ENCODE data around the gene GABBR2.

The GABBR2 gene

GRCh38 chr9:98545021-98545420 lies 163.7 kb downstream of the GABBR2 start:
- DNase-seq, result no peak

DNA sequence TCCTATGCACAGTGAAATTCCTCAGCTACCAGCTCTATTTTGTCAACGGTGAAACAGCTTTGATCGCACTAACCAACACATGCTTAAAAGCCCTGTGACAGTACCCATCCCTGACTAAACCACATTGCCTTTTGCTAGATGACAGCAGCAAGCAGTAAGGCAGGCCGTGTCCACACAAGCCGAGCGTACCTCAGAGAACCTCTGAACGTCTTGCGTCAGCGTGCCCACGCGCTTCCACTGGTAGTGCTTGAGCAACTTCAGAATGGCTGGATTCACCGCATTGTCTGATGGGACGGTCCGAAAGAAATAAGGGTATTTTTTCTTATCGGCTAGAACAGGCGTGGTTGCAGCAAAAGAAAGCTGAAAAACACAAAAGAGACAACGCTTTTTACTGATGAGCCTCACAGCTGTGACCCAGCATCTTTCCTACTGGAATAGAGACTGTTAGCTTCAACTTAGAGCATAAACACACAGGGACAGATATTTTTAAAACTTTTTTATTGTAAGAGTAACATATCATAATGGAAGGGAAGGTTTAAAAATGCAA lies 167.0 kb downstream of the GABBR2 start:
- DNase-seq, result no peak

DNA sequence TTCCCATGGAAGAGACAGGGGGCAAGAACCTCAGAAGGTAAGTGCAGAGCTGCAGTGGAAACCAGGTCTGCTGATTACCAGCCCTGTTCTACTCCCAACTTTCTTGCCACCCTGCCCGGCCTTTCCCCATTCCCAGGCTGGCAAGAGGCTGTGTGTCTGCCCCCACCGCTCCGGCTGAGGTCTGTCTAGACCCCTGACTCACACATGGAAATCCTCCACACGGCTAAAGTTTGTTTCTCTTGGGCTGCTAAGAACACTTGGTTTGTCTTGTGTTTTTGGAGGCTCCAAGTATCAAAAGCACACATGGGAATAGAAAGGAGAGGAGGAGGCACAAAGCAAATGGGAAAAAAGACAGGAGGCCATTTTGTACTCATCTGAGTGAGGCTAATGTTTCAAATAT lies 168.3 kb downstream of the GABBR2 start:
- no peak for DNase-seq

- no peak for DNase-seq
Measured at GRCh38 chr9:98539954-98540353, 168.8 kb downstream of the GABBR2 start.

GRCh38 chr9:98538626-98539031 lies 170.1 kb downstream of the GABBR2 start:
- DNase-seq, result peak in 20 of 56 donors; percentile 4 to 54 (median 18)

- DNase-seq, result no peak
Measured at GRCh38 chr9:98538203-98538602, 170.5 kb downstream of the GABBR2 start.

DNA sequence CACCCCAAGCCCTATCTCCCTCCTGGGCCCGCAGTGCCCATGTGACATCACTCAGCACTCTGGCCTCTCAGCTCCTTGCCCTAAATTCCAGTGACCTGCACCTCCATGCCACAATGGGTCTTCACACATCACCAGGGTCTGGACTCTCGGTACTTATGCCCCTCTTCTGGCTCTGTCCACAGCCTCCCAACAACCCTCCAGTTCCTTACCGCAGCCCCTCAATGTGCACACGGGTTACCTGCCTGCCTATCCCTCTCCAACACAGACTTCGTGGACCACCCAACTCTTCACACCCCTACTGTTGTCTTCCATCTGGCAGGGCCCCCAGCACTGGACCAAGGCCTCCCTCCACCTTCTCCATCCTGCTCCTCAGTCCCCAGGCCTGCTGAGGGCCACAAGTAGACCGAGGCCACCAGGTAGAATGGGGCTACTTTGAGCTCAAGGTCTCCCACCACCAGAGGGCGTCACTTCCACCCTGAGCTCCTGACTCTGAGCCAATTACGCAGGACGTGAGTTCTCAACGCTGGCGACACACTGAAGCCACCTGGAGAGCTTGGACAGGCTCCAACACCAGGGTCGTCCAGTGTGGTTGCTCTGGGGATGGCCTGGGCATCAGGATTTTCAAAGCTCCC lies 172.1 kb downstream of the GABBR2 start:
- no peak for DNase-seq

GRCh38 chr9:98533866-98534265 lies 174.9 kb downstream of the GABBR2 start:
- no peak for DNase-seq

GRCh38 chr9:98533132-98533531 lies 175.6 kb downstream of the GABBR2 start:
- no peak for DNase-seq

DNA sequence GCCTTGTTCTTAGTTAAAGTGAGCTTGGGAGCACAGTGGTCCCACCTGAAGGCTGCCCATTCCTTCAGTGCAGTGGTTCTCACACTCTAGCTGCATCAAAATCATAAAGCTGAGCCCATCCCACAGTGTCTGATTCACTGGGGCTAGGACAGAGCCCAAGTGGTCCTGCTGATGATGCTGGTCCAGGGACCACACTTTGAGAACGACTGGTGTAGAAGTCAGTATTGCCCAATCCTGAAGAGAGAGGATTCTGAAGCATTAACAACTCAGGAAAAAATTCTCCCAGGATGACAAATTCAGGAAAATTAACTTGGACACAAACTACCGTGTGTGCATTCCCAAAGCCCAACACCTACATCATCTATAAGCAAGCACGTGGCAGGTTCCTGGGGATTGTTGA lies 176.2 kb downstream of the GABBR2 start:
- no peak for DNase-seq

- no peak for DNase-seq
Measured at GRCh38 chr9:98532147-98532546, 176.6 kb downstream of the GABBR2 start.

- no peak for DNase-seq
Measured at GRCh38 chr9:98530806-98531386, 177.8 kb downstream of the GABBR2 start.

DNA sequence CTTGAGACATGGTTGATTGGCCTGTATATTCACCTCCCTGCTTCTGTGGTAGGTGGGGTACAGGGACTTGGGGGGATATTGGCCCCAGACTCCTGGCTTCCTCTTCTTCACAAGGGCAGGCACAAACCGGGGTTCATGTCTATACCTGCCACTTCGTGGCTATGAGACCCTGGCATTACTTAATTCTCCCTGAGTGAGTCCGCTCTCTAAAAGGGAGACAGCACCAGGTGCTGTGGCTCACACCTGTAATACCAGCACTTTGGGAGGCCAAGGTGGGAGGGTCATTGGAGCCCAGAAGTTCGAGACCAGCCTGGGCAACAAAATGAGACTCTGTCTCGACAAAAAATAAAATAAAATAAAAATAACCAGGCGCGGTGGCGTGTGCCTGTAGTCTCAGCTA lies 178.5 kb downstream of the GABBR2 start:
- no peak for DNase-seq

DNA sequence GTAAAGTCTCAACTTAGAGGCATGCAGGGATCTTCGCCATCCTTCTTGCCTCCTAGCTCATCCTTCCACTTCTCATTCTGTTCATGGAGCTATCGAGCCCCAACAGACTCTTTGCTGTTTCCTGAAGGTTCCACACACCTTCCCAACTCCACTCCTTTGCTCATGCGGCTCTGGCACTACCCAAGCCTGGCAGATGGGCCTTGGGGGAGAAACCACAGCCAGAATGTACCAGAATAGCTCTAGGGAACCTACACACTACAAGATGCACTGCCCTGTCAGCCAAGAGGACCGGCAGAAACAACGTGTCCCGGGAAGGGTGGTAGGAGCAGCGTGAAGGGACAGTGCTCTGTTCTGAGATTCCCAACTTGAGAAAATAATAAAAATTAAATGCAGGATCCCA lies 178.9 kb downstream of the GABBR2 start:
- no peak for DNase-seq

DNA sequence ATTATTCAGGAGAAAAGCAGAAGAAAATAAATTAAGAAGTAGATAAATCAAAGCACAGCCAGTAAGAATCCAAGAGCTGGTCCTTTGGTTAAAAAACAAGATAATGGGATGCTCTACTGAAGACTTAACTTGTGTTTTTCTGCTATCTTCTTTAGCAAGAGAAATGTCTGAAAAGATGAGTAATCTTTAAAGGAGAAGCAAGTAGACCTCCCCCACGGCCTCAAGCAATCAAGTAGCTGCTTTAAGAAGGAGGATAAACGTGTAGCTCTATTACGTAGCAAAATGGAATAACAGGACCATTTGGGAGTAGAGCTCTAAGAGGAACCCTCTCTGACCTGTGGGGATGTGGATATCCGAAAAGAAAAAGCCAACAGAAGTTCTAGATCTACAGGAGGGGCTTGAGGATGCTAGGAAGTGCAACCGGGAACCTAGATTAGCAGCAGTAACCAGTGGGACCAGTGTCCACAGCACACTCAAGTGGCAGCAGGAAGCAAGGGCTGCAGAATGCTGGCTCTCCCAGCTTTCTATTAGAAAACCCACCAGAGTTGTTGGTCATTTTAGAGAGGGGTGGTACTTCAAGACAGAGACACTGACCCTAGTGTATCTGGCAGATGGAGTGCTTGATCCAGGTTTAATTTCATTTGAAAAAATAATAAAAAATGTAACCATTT lies 185.4 kb downstream of the GABBR2 start:
- DNase-seq, result no peak

DNA sequence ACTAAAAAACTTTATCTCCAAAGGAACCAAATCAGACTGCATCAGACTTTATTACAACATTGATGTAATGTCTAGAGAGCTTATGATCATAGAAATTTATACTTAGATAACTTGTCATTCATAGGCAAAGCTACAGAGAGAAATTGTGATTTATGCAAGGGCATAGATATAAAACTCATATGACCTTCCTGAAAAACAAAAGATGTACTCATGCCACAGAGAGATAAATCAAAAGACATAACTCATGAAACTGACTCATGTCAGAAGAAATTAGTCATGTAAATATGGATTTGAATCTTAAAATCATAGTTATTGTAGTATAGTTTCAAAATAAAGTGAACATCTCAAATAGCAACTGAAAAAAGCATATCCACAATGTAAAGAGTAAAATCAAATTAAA lies 186.2 kb downstream of the GABBR2 start:
- DNase-seq, result no peak

DNA sequence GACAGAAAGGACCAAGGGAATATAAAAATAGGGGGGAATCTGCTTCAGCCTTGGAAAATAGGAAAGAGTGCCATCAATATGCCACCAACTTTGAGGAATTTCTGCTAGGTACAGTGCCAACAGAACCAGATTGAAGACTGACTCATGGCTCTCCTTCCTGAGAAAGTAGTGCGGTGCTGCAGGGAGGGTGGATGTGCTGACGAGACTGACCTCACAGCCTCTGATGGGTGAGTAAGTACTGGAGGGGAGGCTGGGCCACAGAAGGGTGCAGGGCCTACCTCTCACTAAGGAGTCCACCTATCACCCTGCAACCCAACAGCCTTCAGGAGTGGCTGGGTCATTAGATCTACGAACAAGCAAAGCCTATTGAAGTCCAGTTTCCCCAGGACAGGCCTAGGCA lies 187.6 kb downstream of the GABBR2 start:
- DNase-seq, result no peak

DNA sequence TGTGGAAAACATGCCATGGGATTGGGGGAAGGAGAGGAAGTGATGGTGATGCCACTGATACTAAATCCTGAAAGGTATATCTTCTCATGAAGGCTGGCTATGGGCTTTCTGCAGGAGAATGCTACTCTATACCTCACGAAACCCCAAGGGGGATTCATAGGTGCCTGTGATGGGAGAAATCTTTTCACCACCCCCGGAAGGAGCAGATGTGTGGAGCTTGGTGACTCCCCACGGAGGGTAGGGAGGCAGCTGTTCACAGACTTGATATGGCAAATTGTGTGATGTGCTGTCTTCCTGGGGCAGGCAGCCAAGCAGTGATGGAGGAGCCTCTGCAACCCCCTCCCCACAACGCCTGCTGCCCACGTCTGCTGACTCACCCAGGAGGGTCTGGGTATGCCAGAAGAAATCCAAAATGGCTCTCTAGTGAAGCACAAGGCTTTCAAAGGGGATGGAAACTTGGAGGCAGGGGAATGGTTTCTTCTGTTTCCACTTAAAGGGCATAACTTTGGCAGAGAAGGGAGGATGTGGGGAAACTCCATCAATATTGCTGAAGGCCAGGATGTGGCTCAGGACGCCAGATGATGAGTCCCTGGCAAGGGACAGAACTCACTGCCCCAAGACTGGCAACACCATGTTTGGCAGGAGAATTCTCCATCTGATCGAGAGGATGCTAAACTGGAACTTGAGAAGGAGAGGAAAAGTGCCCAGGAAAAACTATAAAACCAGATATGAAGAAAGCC lies 188.3 kb downstream of the GABBR2 start:
- no peak for DNase-seq

- no peak for DNase-seq
Measured at GRCh38 chr9:98519641-98520040, 189.1 kb downstream of the GABBR2 start.

DNA sequence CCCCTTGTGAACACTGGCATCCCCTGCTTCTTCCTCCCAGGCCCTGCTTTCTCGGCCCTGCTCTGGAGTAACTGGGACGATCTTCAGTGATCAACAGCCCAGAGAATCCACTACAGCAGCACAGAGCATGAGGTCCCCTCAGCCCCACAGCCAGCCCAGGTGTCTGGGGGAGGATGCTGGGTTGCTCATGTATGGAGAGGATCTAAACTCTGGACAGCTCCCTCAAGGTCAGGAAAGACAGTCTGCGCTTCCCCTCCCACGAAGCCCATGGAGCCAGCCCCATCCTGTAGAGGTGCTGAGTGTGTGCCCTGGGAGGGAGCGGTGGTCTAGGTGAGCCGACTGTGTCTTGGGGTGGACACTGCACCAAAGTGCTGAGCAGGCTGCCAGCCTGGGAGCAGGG lies 190.2 kb downstream of the GABBR2 start:
- no peak for DNase-seq

GRCh38 chr9:98517761-98518160 lies 191.0 kb downstream of the GABBR2 start:
- DNase-seq, result no peak

GRCh38 chr9:98516897-98517503 lies 191.7 kb downstream of the GABBR2 start:
- DNase-seq, result no peak
